SK-N-SH treated with all-trans-retinoic acid at 6 μM for 48 hours (cell line): ENCODE results near the gene SFXN5.

Experiments
- ATAC-seq: fragments of 200-7000 bp; cut with Tn5 transposase; 3 replicates; pipeline ENCODE4 v1.9.1; 2020; ENCODE audit warnings: mild to moderate bottlenecking, moderate library complexity
- BACH2 ChIP-seq: fragments of 250-450 bp; sonication (Bioruptor Pico); IDR thresholded peaks from 2 replicates; pipeline ENCODE4 v1.9.0; 2021; ENCODE audit warnings: mild to moderate bottlenecking, borderline replicate concordance
- CREB5 ChIP-seq: fragments of 250-450 bp; sonication (Bioruptor Pico); IDR thresholded peaks from 2 replicates; pipeline ENCODE4 v1.5.1; 2020; ENCODE audit warnings: low read depth, mild to moderate bottlenecking, moderate library complexity
- CSDC2 ChIP-seq: fragments of 250-450 bp; sonication (Bioruptor Pico); IDR thresholded peaks from 2 replicates; pipeline ENCODE4 v1.5.0; 2020; ENCODE audit warnings: mild to moderate bottlenecking, moderate library complexity
- CSRNP3 ChIP-seq: fragments of 250-450 bp; sonication (Bioruptor Pico); IDR thresholded peaks from 2 replicates; pipeline ENCODE4 v1.5.1; 2021; ENCODE audit warnings: mild to moderate bottlenecking, moderate library complexity
- ESRRG ChIP-seq: fragments of 250-450 bp; sonication (Bioruptor Pico); IDR thresholded peaks from 2 replicates; pipeline ENCODE4 v1.6.1; 2021; ENCODE audit warnings: mild to moderate bottlenecking
- GLIS3 ChIP-seq: fragments of 250-450 bp; sonication (Bioruptor Pico); IDR thresholded peaks from 2 replicates; pipeline ENCODE4 v1.5.0; 2020; ENCODE audit warnings: mild to moderate bottlenecking, moderate library complexity
- ISL1 ChIP-seq: fragments of 250-450 bp; sonication (Bioruptor Pico); IDR thresholded peaks from 2 replicates; pipeline ENCODE4 v2.1.2; 2022; ENCODE audit warnings: mild to moderate bottlenecking, moderate library complexity
- OSR1 ChIP-seq: fragments of 250-450 bp; sonication (Bioruptor Pico); IDR thresholded peaks from 2 replicates; pipeline ENCODE4 v1.8.0; 2022; ENCODE audit warnings: moderate library complexity, mild to moderate bottlenecking, inconsistent platforms
- POU6F1 ChIP-seq: fragments of 250-450 bp; sonication (Bioruptor Pico); IDR thresholded peaks from 2 replicates; pipeline ENCODE4 v1.8.0; 2021; ENCODE audit warnings: low read depth, mild to moderate bottlenecking, moderate library complexity, borderline replicate concordance
- PPARA ChIP-seq: fragments of 250-450 bp; sonication (Bioruptor Pico); IDR thresholded peaks from 2 replicates; pipeline ENCODE4 v1.5.0; 2020; ENCODE audit warnings: mild to moderate bottlenecking, borderline replicate concordance
- RARB ChIP-seq: fragments of 250-450 bp; sonication (Bioruptor Pico); IDR thresholded peaks from 2 replicates; pipeline ENCODE4 v1.8.0; 2021; ENCODE audit warnings: mild to moderate bottlenecking, moderate library complexity
- SNAI2 ChIP-seq: fragments of 250-450 bp; sonication (Bioruptor Pico); IDR thresholded peaks from 2 replicates; pipeline ENCODE4 v1.5.0; 2020; ENCODE audit warnings: mild to moderate bottlenecking, moderate library complexity
- TCF4 ChIP-seq: fragments of 250-450 bp; sonication (Bioruptor Pico); IDR thresholded peaks from 2 replicates; pipeline ENCODE4 v1.8.0; 2021; ENCODE audit warnings: mild to moderate bottlenecking, moderate library complexity, borderline replicate concordance
- TOX ChIP-seq: fragments of 250-450 bp; sonication (Bioruptor Pico); IDR thresholded peaks from 2 replicates; pipeline ENCODE4 v1.8.0; 2021; ENCODE audit warnings: mild to moderate bottlenecking, moderate library complexity, borderline replicate concordance
- TSHZ2 ChIP-seq: fragments of 250-450 bp; sonication (Bioruptor Pico); IDR thresholded peaks from 2 replicates; pipeline ENCODE4 v1.5.0; 2020; ENCODE audit warnings: mild to moderate bottlenecking, moderate library complexity
- ZC3H10 ChIP-seq: fragments of 250-450 bp; sonication (Bioruptor Pico); IDR thresholded peaks from 2 replicates; pipeline ENCODE4 v1.5.1; 2021; ENCODE audit warnings: mild to moderate bottlenecking, moderate library complexity
- ZFP3 ChIP-seq: fragments of 250-450 bp; sonication (Bioruptor Pico); IDR thresholded peaks from 2 replicates; pipeline ENCODE4 v1.5.0; 2020; ENCODE audit warnings: mild to moderate bottlenecking, moderate library complexity
- ZFP30 ChIP-seq: fragments of 450-650 bp; formaldehyde crosslinking; IDR thresholded peaks from 2 replicates; pipeline ENCODE4 v1.5.0; 2022; ENCODE audit warnings: mild to moderate bottlenecking, moderate library complexity
- ZNF565 ChIP-seq: fragments of 450-650 bp; formaldehyde crosslinking; conservative IDR thresholded peaks from 2 replicates; pipeline ENCODE4 v1.5.0; 2020; ENCODE audit warnings: low read depth, mild to moderate bottlenecking, moderate library complexity
- ZNF70 ChIP-seq: fragments of 450-650 bp; formaldehyde crosslinking; IDR thresholded peaks from 2 replicates; pipeline ENCODE4 v1.5.0; 2020; ENCODE audit warnings: mild to moderate bottlenecking, moderate library complexity
- ZNF8 ChIP-seq: fragments of 450-650 bp; formaldehyde crosslinking; IDR thresholded peaks from 2 replicates; pipeline ENCODE4 v1.5.0; 2020; ENCODE audit warnings: mild to moderate bottlenecking, moderate library complexity
- TF ChIP-seq, protein P1 (sequence below): fragments of 250-450 bp; sonication (Bioruptor Pico); IDR thresholded peaks from 2 replicates; pipeline ENCODE4 v1.8.0; 2020; ENCODE audit warnings: mild to moderate bottlenecking, moderate library complexity, borderline replicate concordance

The SFXN5 gene

GRCh38 chr2:73087311-73087710 is 15.8 kb upstream of the SFXN5 start:
- no peak for ATAC-seq
- no peak for TF ChIP-seq ZNF70 (CRISPR knock-in tag)
- no peak for TF ChIP-seq OSR1 (CRISPR knock-in tag)
- TF ChIP-seq POU6F1 (CRISPR knock-in tag), result no peak
- TF ChIP-seq GLIS3 (CRISPR knock-in tag), result no peak
- no peak for TF ChIP-seq ZNF8
- TF ChIP-seq ESRRG (CRISPR knock-in tag), result no peak
- TF ChIP-seq CREB5 (CRISPR knock-in tag), result no peak
- TF ChIP-seq PPARA (CRISPR knock-in tag), result no peak
- TF ChIP-seq TOX (CRISPR knock-in tag), result no peak
- TF ChIP-seq CSDC2, result no peak
- no peak for TF ChIP-seq ZFP30
- TF ChIP-seq TCF4 (CRISPR knock-in tag), result no peak

DNA sequence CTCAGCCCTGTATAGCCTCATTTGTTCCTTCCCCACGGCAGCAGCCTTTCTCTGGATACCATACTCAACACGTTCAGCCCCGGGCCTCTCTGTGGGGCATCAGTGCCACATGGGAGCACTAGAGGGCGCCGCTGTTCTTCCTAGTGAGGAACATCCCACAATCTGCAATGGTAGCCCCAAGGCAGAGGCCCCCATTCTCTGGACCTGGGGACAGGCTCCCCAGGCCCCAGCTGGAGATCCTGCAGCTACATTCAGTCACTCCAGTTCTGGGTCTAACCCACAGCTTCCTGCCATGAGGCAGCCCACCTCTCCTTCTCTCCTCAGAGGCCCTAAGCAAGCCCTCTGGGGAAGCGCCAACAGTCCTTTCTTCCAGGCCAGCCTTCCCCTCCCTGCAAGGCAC is 14.2 kb upstream of the SFXN5 start:
- no peak for TF ChIP-seq TSHZ2 (CRISPR knock-in tag)
- no peak for TF ChIP-seq CSRNP3 (CRISPR knock-in tag)
- TF ChIP-seq, protein P1, sequence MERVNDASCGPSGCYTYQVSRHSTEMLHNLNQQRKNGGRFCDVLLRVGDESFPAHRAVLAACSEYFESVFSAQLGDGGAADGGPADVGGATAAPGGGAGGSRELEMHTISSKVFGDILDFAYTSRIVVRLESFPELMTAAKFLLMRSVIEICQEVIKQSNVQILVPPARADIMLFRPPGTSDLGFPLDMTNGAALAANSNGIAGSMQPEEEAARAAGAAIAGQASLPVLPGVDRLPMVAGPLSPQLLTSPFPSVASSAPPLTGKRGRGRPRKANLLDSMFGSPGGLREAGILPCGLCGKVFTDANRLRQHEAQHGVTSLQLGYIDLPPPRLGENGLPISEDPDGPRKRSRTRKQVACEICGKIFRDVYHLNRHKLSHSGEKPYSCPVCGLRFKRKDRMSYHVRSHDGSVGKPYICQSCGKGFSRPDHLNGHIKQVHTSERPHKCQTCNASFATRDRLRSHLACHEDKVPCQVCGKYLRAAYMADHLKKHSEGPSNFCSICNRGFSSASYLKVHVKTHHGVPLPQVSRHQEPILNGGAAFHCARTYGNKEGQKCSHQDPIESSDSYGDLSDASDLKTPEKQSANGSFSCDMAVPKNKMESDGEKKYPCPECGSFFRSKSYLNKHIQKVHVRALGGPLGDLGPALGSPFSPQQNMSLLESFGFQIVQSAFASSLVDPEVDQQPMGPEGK (CRISPR knock-in tag), result no peak
- TF ChIP-seq ZNF8, result no peak
- TF ChIP-seq BACH2 (CRISPR knock-in tag), result no peak
- no peak for TF ChIP-seq ZNF565 (CRISPR knock-in tag)
- no peak for TF ChIP-seq ISL1 (CRISPR knock-in tag)
- no peak for TF ChIP-seq CREB5 (CRISPR knock-in tag)
- TF ChIP-seq ZC3H10 (CRISPR knock-in tag), result no peak
- TF ChIP-seq PPARA (CRISPR knock-in tag), result no peak
- TF ChIP-seq ZNF70 (CRISPR knock-in tag), result no peak
- no peak for TF ChIP-seq SNAI2 (CRISPR knock-in tag)
- no peak for TF ChIP-seq RARB (CRISPR knock-in tag)
- no peak for TF ChIP-seq ESRRG (CRISPR knock-in tag)
- TF ChIP-seq TOX (CRISPR knock-in tag), result no peak
- no peak for TF ChIP-seq GLIS3 (CRISPR knock-in tag)
- no peak for TF ChIP-seq ZFP3 (CRISPR knock-in tag)
- ATAC-seq, result peak; percentile 84
